ENCODE results near the gene RBM47. TPM values are rescaled to one million over a fixed set of nuclear protein-coding genes. Genes with fewer than 3 reads are reported as not detected.

RBM47 gene
- total and polyA plus RNA-seq, 2 of the 4 experiments (the other 2 are of a cell fraction) = 0.44 to 1.1 TPM

GRCh38 chr4:40523581-40523980 is 106.1 kb downstream of the RBM47 start (continued):
- TF ChIP-seq RCOR1 (IDR thresholded peaks at IDR 0.05; ENCODE audit: insufficient replicate concordance, low read length) = no peak

GRCh38 chr4:40521957-40522356 is 107.7 kb downstream of the RBM47 start:
- H2BK120ac ChIP-seq (ENCODE audit: low read depth, low read length) = no peak overlapping the region
- H4K8ac ChIP-seq (ENCODE audit: low read depth in 2 of 2, low read length in 2 of 2) = no peak overlapping the region
- no peak overlapping the region for H2BK15ac ChIP-seq (ENCODE audit: low read depth, low read length)
- peaks cover 11% of the 10 kb centered on the region for H3K4me1 ChIP-seq (ENCODE audit: control insufficient read depth, insufficient read depth, low read length)
- no peaks in the 10 kb centered on the region for H3K9me3 ChIP-seq (ENCODE audit: control insufficient read depth, insufficient read depth, low read length)
- no peak overlapping the region for H2BK5ac ChIP-seq (ENCODE audit: low read depth, low read length, poor library complexity, severe bottlenecking)
- WGBS, 2 experiments (ENCODE audit: extremely low coverage in 2 of 2, insufficient read length in 1 of 2) = 60% methylated on average over 1 of the region's 2 CpGs; no CpG with 5 or more reads in 1 of the 2 experiments
- CTCF ChIA-PET = no interaction called here
- no peak overlapping the region for H3K27ac ChIP-seq (ENCODE audit: insufficient read depth, low read length)
- H2BK20ac ChIP-seq (ENCODE audit: low read depth, low read length) = no peak overlapping the region
- no peak overlapping the region for H4K5ac ChIP-seq (ENCODE audit: low read depth, low read length)
- no peak for ATAC-seq (ENCODE audit: low read depth)
- H2AK5ac ChIP-seq (ENCODE audit: low read depth, low read length) = no peak overlapping the region
- in situ Hi-C loops (cut with MboI; ENCODE audit: low sequenced_read_pairs) (no loop called here), intact Hi-C loops (cut with micrococcal nuclease) (no loop called here), dilution Hi-C loops (cut with HindIII; ENCODE audit: low sequenced_read_pairs, unreplicated experiment) (no loop called here)
- no peaks in the 10 kb centered on the region for H3K27me3 ChIP-seq (ENCODE audit: control insufficient read depth, insufficient read depth, low read length)
- DNase-seq = no peak
- H3K9ac ChIP-seq (ENCODE audit: low read depth, low read length) = no peak overlapping the region
- no peak overlapping the region for H3K4me3 ChIP-seq (ENCODE audit: insufficient read depth, low read depth, low read length)
- H2AFZ ChIP-seq (replicated peaks; ENCODE audit: low read length, poor library complexity) = no peak overlapping the region
- H3K18ac ChIP-seq (ENCODE audit: low read depth, low read length) = no peak overlapping the region
- no peaks in the 10 kb centered on the region for H3K79me1 ChIP-seq (ENCODE audit: low read depth in 1 of 2, low read length in 2 of 2)
- H4K20me1 ChIP-seq (ENCODE audit: insufficient read depth, low read length) = no peaks in the 10 kb centered on the region
- H3K4me2 ChIP-seq (ENCODE audit: low read depth, low read length) = no peak overlapping the region
- H3K56ac ChIP-seq (ENCODE audit: extremely low read depth, insufficient read depth, low read length) = no peak overlapping the region
- H3K14ac ChIP-seq (replicated peaks; ENCODE audit: low read depth, low read length) = no peak overlapping the region
- no peak overlapping the region for H3K23ac ChIP-seq (ENCODE audit: low read depth, low read length)
- H3K9me1 ChIP-seq (ENCODE audit: insufficient read depth, low read length) = peaks cover 5% of the 10 kb centered on the region
- POLR2A ChIA-PET (ENCODE audit: unreplicated experiment) = no interaction called here
- no peak overlapping the region for H2AK9ac ChIP-seq (replicated peaks; ENCODE audit: low read depth, low read length, poor library complexity)
- no TSS peak for BruUV-seq (replicated peaks)
- no peaks in the 10 kb centered on the region for H3K36me3 ChIP-seq (ENCODE audit: control insufficient read depth, insufficient read depth, low read length)
- no peak overlapping the region for H3K4ac ChIP-seq (ENCODE audit: low read depth, low read length)
- H4K91ac ChIP-seq (ENCODE audit: insufficient read depth, low read depth, low read length) = no peak overlapping the region
- TF ChIP-seq MAFK (IDR thresholded peaks at IDR 0.05; ENCODE audit: low read depth, low read length) (no peak), FOS (IDR thresholded peaks at IDR 0.05; ENCODE audit: low read depth, low read length) (no peak), BHLHE40 (IDR thresholded peaks at IDR 0.05; ENCODE audit: low read depth, low read length) (no peak), RFX5 (IDR thresholded peaks at IDR 0.05; ENCODE audit: low read depth, low read length) (no peak), CEBPB (IDR thresholded peaks at IDR 0.05; ENCODE audit: low read depth, low read length) (no peak), NFE2L2 (IDR thresholded peaks at IDR 0.05; ENCODE audit: low read depth, low read length) (no peak), ELK1 (IDR thresholded peaks at IDR 0.05; ENCODE audit: borderline replicate concordance, low read depth, low read length) (no peak), RCOR1 (IDR thresholded peaks at IDR 0.05; ENCODE audit: insufficient replicate concordance, low read length) (no peak), USF2 (IDR thresholded peaks at IDR 0.05; ENCODE audit: low read depth, low read length) (no peak), CTCF (conservative IDR thresholded peaks at IDR 0.05; ENCODE audit: low read depth, low read length) (no peak), MAZ (IDR thresholded peaks at IDR 0.05; ENCODE audit: borderline replicate concordance, low read depth, low read length) (no peak), SMC3 (IDR thresholded peaks at IDR 0.05; ENCODE audit: low read depth, low read length) (no peak), POLR2A (IDR thresholded peaks at IDR 0.05; ENCODE audit: low read depth, low read length) (no peak), MXI1 (IDR thresholded peaks at IDR 0.05; ENCODE audit: borderline replicate concordance, low read depth, low read length) (no peak), RAD21 (IDR thresholded peaks at IDR 0.05; ENCODE audit: low read length) (no peak)
